Stimulated activated CD4-positive, alpha-beta T cell treated with anti-CD3 and anti-CD28 coated beads, Interleukin-2, amount 100 ng/mL, for 24 hours (primary cell): ENCODE data around the gene TRAF3.
A peak's percentile ranks its signal among the peaks of the same experiment; 100 is the strongest.
"Not testable (repeated sequence)": the region's sequence is repeated elsewhere in the genome, so short reads cannot be mapped to it uniquely, and the experiment has no call there.

Source experiments
- DNase-seq, 2 donors: peaks; one replicate each; pipeline ENCODE4 v3.0.0-alpha.2; 2020

TRAF3 gene

DNA sequence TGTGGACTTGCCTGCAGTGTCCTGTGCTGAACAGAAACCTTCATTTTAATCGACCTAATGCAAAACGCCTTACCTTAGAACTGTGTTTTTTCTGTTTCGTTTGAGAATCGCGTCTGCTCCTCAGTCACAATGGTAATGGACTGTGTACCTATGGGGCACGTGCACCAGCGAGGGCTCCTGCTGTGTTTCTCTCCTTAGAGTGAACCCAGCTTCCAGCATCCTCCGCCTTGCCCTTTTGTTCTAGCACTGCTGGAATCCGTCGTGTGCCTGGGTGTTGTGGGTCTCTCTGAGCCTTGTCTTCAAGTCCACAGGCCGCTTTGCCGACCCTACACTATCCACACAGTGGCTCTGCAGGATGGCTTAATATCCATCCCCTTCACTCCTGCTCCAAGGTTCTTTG lies 148.9 kb downstream of the TRAF3 start:
- DNase-seq = no peak

DNA sequence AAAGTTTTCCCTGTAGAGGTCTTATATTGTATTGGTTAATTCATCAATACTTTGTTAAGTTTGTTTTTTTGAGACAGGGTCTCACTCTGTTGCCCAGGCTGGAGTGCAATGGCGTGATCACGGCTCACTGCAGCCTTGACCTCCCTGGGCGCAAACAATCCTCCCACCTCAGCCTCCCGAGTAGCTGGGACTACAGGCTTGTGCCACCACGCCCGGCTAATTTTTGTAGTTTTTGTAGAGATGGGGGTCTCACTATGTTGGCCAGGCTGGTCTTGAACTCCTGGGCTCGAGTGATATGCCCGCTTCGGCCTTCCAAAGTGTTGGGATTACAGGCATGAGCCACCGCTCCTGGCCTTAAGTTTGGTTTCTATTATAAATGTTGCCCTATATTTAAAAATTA lies 149.6 kb downstream of the TRAF3 start:
- DNase-seq = not testable (repeated sequence)

DNA sequence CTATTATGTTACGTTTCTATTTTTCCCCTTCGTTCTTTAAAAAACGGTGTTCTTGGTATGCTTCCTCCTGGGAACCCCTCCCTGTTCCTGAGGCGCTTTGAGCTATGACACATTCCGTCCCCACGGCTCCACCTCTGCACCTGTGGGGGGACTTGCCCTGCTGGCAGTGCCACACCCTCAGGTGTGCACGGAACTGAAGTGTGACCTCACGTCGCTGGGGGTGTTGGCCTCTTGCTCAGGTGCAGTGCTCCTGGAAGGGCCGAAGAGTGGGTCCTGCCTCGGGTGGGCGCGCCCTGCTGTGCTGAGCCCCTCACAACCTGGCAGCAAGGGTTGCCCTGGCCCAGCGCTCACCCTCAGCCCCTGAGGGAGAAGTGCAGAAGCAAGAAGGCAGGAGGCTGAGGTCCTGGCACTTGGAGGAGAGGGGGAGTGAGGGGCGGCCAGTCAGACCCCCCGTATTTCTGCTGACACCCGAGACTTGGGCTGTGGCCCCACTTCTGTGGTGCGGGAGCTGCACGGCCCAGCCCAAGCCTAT lies 150.2 kb downstream of the TRAF3 start:
- no peak for DNase-seq

DNA sequence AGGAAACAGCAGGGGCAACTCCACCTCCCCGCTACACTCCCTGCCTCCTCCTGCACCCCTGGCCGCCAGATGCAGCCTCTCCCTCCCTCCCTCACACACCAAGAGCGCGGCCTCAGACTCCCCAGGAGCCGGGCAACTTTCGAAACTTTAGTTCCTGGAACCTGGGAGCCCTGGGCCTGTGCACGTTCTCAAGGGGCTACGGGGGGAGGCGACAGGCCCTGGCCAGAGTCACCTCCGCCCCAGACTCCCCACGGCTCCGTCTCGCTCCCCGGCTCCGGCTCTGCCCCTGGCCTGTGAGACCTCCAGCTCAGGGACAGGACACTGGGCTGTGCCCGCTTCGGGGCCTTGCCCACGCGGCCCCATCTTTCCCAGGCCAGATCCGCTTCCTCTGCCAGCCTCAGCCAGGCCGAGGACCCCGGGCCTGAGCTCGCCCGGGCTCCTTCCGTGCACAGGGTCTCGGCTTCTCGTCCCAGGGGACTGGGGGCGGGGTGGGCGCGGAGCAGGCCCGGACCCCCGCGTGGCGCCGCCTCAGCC lies 150.7 kb downstream of the TRAF3 start:
- no peak for DNase-seq

DNA sequence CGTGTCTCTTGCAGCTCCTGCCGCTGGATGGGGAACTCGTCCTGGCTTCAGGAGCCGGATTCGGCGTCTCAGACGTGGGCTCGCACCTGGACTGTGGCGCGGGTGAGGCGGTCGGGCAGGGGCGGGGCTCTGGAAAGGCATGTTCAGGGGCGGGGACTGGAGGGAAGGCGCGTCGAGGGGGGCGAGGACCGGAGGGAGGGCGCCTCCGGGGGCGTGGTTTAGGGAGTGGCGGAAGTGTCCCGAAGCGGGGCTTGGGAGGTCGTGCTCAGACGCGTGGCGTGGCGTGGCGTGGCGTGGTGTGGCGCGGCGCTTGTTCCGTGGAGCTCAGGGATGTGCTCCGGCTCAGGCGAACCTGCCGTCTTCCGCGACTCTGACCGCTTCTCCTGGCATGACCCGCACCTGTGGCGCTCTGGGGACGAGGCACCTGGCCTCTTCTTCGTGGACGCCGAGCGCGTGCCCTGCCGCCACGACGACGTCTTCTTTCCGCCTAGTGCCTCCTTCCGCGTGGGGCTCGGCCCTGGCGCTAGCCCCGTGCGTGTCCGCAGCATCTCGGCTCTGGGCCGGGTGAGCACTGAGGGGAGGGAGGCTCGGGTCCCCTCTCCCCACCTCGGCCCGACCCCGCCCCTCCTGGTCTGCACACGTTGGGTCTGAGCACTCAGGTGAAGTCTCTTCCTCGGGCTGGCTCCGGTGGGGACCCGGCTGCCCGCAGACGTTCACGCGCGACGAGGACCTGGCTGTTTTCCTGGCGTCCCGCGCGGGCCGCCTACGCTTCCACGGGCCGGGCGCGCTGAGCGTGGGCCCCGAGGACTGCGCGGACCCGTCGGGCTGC lies 151.4 kb downstream of the TRAF3 start:
- DNase-seq = peak; percentile 71 to 72

DNA sequence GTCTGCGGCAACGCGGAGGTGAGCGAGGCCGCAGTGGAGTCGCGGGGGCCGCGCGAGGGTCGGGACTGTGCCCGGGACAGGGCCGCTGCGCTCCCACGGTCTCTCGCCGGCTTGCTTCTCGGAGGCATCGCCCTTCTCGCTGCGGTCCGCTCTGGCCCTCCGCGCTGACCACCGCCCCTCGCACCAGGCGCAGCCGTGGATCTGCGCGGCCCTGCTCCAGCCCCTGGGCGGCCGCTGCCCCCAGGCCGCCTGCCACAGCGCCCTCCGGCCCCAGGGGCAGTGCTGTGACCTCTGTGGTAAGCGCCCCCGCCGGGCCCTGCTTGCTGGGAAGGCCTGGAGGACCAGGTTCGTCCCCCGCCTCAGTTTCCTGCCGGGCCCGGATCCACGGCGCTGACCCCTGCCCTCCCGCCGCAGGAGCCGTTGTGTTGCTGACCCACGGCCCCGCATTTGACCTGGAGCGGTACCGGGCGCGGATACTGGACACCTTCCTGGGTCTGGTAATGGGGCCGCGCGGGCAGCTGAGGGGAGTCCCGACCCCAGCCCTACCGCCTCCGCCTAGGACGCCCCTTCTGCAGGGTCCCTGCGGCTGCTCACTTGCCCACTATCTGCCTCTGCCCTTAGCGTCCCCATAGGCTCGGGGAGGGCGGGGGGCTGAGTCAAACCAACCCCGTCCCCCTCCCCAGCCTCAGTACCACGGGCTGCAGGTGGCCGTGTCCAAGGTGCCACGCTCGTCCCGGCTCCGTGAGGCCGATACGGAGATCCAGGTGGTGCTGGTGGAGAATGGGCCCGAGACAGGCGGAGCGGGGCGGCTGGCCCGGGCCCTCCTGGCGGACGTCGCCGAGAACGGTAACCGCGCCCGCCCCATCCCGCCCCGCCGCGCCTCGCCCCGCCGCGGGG lies 152.2 kb downstream of the TRAF3 start:
- no peak for DNase-seq

DNA sequence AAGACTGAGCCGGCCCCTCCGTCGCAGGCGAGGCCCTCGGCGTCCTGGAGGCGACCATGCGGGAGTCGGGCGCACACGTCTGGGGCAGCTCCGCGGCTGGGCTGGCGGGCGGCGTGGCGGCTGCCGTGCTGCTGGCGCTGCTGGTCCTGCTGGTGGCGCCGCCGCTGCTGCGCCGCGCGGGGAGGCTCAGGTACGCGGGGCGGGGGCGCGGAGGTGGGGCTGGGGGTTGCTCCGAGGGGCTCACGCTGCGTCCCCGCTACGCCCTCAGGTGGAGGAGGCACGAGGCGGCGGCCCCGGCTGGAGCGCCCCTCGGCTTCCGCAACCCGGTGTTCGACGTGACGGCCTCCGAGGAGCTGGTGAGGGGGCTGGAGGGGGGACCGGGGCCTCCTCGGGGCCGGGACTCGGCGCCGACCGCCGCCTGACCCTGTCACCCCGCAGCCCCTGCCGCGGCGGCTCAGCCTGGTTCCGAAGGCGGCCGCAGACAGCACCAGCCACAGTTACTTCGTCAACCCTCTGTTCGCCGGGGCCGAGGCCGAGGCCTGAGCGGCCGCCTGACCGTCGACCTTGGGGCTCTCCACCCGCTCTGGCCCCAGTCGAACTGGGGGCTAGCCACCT lies 153.0 kb downstream of the TRAF3 start:
- DNase-seq = no peak

DNA sequence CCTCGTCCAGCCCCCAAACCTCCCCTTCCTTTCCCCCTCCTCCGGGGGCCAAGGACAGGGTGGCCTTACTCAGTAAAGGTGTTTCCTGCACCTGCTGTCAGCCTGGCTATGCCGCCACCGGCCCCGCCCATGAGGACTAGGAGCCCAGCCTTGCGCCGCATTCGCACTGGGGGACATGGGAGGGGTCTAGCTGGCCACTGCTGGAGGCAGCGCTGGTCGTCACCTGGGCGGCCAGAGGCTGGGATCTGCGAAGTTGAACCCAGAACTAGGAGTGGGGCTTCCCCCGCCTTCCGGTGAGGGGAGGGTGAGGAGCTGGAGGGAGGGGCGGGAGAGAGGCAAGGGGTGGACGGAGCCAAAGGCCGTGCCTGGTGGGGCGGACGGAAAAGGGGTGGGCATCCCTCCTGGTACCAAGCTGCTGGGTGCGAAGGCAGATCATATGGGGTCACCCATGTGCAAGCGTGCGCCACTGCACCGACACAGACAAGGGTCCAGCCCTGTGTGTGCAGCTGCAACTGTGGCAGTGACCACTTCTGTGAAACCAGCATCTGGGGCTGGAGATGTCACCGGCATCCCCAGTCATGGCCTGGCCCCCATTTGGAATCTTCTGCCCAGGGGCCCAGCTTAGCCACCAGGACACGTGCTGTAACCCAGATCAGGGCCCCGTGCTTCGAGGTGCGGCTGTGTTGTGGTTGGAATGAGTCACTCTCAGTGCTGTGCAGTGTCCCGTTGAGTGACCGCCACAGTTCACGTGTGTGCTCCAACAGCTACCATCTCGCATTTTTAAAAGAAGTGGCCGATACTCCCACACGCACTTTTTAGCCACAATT lies 153.7 kb downstream of the TRAF3 start:
- no peak for DNase-seq

DNA sequence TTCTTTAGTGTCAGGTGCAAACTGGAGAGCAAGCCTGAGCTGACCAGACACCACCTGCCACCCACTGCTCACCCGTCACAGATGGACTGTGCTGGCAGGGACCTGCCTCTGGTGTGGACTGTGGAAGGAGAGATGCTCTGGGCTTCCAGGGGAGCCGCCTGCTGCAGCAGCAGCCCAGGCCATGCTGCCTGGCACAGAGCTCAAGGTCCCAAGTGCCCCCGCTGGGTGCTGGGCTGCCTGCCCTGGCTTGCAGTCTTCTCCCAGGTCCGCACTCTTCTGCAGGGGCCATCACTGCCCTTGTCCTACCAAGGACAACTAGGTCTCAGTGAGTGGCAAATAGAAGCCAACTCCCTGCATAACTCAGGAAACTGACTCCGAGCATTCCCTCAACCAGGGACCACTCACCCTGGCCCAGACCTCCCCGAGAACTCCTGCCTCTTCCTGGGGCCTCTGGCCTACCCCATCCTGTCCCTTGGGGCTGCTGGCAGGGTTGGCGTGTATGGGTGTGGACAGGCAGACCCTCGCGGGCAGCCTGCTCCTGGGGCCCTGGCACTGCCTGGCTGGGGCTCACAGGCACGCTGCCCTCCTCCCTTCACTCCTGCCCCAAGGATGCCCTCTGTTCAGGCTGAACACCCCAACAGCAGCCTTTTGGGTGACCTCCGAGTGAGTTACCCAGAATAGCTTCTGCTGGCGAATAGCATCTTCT lies 154.5 kb downstream of the TRAF3 start:
- no peak for DNase-seq

DNA sequence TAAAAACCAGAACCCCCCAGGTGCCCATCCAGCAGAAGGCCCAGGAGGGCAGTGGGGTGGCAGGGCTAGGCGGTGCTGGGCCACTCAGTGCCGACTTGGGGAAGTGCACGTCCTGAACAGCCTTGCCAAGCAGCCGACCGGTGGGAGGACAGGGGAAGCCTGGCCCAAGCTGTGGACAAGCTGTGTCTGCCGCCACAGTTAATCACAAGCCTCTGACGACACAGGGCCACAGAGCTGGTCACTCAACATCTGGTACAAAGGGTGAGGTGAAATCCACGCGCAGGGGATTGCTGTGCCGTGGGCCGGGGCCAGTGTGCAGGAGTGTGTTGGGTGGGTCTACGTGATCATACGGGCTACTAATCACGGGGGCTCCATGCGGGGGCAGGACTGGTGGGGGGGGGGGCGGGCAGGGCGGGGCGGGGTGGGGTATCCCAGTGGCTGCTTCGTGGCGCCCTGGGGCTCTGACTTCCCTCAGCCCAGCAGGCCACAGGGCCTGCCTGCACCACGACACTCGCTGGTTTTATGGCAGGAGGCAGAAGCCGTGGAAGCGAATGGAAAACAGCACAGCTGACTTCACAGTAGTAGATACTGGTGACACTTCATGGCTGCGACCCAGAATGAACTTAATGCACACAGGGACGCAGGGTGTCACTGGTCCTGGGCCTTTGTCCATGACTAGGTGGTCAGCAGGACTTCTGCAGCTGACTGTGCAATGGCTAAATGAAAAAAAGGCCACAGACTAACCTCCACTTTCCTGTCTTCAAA lies 155.4 kb downstream of the TRAF3 start:
- DNase-seq = no peak

DNA sequence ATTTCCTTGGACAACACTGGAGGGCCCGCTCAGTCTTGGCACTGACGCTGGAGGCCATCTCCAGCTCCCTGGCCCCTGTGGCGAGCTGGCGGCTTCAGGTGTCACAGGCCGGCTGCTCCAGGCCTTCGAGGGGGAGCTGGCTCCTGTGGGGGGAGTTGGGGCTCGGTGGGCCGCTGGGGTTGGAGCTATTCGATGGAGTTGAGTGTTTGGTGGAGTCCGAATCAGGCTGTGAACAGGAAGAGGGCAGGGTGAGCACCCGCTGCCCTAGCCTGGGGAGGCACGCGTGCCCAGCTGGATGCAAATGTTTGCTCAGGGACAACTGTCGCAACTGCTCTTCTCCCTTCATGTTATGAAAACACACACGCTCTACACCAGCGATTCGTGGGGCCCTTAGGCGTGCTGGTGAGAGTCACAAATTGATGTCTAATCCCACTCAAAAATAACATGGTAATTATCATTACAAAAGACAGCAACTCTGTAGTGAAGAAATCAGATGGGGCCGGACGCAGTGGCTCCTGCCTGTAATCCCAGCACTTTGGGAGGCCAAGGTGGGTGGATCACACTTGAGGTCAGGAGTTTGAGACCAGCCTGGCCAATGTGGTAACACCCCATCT lies 156.5 kb downstream of the TRAF3 start:
- DNase-seq = no peak

DNA sequence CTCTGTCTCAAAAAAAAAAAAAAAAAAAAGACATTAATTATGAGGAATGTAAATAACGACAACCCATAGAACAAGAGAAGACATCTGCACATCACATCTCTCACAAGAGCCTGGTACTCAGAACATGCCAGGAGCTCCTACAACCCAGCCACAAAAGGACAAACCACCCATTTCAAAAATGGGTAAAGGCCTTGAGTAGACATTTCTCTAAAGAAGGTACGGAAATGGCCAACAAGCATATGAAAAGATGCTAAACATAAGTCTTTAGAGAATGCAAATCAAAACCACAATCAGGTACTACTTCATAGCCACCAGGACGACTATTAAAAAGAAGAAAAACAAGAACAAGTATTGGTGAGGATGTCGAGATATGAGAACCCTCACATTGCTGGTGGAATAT lies 158.5 kb downstream of the TRAF3 start:
- DNase-seq = no peak

DNA sequence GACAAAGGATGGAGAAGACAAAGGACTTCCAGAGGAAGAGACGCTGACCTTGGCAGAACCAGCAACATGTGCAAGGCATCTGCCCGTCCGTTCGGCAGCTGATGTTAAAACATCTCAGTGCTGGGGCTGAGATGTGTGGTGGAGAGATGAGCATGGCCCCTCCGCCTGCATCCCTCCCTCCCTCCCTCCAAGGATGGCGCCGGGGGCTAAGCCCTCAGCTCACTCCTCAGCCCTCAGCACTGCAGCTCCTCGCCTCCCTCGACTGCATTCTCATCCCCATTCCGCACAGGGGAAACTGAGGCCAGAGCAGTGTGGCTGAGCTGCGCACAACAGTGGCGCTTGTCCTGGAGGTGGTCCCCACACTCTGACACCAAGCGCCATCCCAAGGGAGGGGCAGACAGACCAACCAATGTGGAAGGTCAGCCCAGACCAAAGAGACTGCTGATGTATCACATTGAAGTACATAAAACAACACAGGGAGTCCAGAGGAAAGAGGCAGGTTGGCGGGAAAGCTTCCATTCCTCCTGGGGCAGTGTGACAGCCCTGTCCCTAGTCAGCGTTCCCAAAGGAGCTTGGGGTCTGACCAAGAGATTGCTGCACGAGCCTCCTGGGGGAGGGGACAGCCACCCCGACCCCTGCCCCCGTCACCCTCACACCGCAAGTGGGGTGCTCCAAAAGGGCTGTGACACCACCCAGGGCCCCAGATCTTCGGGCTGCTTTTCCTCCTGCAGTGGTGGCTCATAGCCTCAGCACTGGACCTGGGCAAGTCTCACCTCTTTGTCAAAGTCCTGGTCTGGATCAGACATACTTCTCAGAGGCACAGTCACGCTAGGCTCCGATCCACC lies 160.3 kb downstream of the TRAF3 start:
- DNase-seq = no peak

DNA sequence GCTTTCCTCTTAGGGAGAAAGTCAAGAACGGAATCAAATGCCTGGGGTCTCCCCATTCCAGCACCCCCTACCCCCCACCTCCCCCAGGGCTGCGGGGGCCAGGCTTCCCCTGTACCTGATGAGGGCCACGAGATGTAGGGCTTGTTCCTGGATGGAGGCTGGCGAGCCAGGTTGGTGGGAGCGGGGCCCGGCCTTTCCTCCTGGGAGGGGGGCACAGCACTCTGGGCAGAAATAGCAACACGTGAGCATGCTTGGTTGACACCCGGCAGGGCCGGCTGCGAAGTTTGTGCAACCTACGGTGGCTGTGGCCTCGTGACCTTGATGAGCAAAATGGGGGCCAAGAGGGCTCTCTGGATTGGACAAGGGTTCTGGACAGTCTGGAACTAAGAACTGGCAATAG lies 160.9 kb downstream of the TRAF3 start:
- no peak for DNase-seq

DNA sequence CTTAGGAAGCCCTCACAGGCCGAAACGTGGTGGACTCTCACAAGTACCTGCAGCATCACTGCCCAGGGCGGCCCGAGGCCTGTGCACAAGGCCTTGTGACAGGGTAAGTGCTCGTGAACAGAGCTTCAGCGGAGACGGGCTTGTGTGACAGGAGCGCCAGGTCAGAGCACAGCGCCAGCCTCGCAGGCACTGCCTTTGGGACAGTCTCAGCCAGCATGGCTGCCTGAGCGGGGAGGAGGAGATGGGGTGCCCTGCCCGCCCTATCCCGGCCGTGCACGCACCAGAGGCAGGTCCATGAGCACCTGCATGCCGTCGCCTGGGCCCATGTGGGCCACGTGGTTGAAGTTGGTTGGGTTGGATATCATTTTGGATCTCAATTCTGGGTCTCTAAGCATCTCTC lies 162.1 kb downstream of the TRAF3 start:
- DNase-seq = no peak

DNA sequence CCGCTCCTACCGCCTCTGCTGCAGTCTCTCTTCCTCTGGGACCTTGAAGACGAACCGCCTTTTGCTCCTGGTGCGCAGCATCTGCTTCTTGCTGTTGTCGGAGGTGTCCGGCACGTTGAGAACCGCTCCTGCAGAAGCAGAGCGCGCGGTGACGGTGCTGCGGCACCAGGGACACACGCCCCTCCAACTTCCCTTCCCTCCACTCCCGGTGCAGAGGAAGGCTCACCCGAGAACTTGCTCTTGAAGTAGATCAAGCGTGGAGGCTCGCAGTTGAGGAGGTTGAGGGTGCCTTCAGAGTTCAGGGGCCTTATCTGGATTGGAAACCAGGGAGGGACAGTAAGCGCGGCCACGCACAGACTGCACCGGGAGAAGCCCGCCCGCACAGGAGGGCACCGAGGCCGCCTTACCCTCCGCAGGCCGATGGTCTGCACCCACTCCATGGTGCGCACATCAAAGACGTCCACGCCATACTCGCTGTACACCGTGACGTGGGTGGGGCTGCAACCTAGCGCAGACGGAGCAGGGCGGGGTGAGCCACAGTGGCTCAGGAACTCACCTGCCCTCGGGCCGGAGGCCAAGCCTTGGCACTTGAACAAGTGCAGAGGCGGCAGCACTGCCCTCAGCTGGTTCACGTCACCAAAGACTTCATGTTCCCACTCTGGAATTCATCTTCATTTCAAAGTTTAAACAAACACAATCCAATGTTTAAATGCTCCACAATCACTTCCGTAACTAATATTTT lies 162.7 kb downstream of the TRAF3 start:
- no peak for DNase-seq

DNA sequence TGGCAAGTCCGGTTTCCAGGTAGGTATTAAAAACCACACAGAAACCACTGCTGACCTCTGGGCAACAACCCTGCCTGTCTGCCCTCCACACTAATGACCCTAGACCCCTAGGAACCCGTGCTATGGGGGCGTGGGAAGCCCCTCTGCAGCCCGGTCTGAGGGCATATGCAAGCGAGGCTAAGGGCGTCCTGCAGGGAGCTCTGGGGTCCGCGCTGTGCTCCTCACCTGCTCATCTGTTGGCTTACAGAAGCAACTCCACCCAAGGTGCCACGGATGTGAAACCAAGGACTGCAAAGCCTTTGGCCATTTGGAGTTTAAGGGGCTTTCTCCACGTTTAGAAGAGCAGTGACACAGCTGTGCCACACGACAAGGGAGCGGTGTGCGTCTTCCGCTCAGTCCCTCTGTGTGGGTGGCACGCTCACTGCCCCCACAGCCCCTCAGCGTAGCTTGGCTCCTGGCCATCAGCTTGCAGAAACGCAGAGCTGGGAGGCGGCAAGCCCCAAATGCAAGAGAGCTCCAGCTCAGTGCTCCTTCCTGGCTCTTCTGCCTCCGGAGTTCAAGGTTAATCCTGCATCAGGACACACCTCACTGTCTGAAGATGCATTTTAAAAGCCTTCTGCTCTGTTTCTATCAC lies 163.6 kb downstream of the TRAF3 start:
- DNase-seq = no peak

DNA sequence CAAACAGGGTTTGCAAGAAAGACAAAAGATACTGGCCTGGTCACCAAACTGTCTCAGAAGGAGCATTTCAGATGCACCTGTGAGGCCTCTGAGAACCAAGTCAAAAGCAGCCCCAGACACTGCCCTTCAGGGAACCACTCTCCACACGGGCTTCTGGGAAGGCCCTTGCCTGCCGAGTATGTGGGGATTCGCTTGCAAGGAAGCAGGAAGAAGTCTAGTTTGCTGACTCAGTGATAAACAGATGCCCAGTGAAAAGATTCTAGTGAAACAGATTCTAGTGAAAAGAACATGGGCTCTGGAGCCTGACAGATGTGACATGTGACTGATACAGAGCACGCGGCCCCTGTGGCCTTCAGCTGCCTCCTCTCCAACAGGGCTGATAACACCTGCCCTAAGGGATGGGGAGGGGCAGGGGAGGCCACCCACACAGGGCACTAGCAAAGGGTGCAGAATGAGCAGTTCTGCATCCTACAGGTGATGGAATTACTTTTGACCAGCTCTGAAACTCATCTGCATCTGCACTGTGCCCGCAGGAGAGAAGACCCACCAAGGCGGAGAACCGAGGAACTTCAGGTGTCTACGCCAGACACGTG lies 164.3 kb downstream of the TRAF3 start:
- DNase-seq = no peak
